Eye (tissue), 1 donor: ENCODE measurements around the gene HMGXB3.
A peak's percentile ranks its signal among the peaks of the same experiment; 100 is the strongest.

Experiments
- DNase-seq: peaks from one replicate; pipeline ENCODE4 v3.0.0-alpha.2; 2015

Gene HMGXB3

DNA sequence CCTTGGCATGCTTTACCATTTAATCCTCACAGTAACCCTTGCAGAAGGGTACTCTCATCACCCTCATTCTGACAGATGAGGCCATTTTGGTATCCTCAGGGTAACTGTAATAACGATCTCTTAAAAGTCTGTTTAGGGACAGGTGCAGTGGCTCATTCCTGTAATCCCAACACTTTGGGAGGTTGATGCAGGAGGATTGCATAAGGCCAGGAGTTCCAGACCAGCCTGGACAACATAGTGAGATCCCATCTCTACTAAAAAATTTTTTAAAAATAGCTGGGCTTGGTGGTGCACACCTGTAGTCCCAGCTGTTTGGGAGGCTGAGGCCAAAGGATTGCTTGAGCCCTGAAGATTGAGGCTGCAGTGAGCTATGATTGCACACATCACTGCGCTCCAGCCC lies 54.0 kb downstream of the HMGXB3 start:
- DNase-seq: no peak

DNA sequence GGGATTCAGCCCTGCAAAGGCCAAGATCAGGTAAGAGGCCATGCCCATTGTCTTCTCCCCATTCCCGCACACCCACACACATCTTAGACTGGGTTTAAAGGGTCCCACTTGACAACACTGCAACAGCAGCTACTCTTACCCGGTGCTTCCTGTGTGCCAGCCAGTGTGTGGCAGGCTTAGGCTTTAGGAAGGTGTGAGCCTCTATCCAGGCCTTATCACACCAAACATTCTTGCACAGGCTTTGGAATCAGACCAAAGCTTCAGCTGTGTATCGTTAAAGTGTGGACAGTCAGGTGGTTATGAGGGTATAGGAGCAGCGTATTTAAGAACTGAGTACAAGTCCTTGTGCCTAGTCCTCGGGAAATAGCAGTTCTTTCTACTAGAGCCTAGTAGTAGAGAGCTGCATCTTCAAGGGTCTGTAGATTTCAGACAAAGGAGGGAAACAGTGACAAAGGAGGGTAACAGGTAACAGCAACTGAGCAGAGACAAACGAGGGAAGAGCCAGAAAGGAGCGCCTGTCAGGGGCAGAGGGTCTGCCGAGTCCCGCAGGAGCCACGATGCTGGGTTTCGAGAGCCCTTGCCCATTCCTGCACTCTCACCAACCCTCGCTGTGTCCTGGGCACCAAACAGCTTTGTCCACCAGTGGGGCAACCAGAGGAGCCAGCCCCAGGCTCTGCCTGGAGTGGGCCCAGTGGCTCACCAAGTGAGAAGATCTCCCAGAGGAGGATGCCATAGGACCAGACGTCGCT lies 55.0 kb downstream of the HMGXB3 start:
- DNase-seq: no peak

DNA sequence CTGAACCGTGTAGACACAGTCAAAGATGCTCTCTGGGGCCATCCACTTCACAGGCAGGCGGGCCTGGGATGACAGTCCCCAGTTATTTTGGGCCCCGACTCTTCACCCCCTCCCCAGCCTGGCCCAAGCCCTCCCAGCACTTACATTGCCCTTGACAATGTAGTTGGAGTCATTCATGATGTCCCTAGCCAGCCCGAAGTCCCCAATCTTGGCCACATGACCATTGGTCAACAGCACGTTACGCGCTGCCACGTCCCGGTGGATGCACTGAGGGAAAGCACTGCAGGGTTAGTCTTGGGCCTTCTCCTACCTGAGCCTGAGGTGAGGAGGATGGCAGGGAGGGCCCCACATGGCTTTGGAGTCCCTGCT lies 55.5 kb downstream of the HMGXB3 start:
- DNase-seq: no peak

DNA sequence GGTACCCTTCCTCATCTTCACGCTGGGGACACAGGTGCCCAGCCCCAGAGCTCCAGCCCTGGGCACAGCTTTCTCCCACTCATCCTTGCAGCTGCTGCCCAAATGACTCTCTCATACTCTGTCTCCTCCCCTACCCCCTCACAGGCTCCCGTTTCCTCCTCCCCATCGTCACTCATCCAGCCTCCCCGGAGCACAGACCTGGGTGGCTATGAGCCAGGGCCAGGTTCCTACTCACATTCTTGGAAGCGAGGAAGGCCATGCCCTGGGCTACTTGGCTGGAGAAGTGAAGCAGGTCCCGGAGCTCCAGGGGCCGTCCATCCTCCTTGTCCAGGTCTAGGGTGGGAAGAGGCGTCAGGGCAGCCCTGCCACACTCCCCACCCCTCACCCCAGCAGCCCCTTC lies 56.5 kb downstream of the HMGXB3 start:
- DNase-seq: no peak

DNA sequence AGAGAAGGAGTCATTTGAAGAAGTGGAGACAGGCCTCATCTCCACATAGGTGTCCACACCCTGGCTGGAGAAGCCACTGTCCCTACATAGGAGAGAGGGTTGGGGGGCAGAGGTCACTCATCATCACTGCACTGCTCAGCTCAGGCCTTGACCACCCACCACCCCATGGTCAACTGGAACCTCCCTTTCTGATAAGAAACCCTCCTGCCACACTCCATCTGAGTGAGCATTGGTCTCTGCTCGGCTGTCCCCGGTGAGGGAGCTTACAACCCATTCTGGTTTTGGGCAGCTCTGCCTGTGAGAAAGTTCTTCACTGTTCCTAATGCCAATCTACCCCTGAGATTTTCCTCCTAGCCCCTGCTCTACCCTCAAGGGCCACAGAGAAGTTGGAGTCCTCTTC lies 57.0 kb downstream of the HMGXB3 start:
- no peak for DNase-seq

DNA sequence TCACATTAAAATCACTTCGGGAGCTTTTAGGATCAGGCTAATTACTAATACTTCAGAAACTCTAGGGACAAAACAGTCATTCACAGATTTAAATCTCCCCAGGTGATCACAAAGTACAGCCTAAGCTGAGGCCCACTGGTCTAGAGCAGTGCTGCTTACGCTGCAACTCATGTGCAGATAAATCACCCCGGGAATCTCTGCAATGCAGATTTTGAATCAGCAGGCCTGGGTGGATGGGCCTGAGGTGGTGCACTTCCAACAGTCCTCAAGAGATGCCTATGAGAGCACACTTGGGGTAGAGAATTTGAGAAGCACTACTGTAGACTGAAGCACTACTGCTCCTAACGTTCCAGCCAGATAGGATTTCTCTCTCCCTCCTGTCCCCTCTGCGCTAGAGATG lies 57.5 kb downstream of the HMGXB3 start:
- DNase-seq: peak; percentile 21

DNA sequence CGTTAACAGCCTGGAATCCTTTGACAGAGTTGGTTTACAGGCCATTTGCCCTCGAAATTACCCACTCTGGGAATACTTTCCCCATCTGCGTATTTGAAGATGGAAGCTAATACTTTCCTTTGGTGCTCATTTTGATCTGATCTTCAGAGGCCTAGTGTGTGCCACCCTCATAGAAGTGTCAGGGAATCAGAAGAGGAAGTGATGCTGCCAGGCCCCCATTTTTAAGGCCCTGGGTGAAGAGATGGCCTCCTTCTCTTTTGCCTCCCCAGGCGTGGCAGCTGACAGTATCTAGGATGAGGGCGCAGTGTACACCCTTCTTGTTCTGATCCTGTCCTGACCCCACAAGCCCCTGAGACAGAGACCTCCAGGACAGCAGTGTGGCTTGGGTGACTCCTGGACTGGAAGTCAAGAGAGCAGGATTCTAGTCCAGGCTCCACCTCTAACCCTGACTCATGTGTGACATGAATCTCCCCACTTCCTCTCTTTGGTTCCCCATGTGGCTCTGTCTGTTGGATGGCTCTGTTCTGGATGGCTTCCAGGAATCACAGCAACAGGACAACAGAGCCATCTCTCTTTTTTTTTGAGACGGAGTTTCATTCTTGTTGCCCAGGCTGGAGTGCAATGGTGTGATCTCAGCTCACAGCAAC lies 58.1 kb downstream of the HMGXB3 start:
- DNase-seq: no peak

DNA sequence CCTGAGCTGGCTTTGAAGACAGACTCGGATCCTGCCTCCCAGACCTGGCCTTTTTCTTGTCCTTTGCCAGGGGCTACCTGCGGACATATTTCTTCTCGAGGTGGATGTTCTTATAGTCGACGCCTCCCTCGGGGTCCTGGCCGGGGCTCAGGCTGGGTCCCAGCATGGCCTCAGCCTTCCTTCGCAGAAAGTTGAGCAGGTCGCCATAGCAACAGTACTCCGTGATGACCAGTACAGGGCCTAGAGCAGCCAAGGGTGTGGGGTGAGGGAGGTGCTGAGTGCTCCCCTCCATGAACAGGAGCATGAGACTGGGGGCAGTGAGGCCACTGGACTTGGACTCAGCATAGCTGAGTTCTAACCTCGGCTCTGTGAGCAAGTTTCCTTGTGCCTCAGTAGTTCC lies 59.1 kb downstream of the HMGXB3 start:
- no peak for DNase-seq

DNA sequence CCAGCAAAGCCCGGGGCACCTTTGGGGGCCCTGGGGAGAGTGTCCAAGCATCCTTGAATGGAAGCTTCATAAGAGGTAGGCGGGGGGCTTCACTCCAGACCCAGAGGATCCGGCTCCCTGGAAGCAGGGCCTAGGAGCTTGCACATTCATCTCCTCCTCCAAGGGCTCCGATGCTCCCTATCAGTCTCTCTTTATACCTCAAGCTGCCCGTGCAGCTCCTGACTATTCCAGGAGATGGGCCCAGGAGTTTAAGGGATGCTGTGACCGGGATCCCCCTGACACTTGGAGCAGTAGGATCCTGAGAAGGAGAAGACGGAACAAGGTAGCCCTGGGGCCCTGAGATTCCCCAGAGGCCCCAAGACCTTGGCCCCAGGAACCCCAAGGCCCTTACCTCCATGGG lies 59.9 kb downstream of the HMGXB3 start:
- DNase-seq: no peak

DNA sequence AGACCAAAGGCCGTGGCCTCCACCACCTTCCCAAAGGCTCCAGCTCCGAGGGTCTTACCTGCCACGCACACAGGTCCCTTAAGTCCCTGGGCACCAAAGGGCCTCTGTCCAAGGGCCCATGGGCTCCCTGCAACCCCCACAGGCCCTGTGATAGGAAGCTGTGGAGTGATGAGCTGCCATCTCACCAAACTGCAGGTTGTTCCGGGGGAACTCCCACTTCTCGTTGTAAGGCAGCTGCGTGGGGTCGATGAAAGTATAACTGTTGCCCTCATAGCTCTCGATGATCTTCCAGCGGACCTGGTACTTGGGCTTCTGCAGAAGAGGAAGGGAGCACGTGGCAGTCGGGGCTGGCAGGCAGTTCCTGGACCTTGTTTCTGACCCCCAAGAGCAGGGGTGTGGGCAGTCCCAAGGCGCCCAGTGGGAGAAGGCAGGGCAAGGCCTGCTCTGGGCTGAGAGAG lies 61.0 kb downstream of the HMGXB3 start:
- DNase-seq: no peak

DNA sequence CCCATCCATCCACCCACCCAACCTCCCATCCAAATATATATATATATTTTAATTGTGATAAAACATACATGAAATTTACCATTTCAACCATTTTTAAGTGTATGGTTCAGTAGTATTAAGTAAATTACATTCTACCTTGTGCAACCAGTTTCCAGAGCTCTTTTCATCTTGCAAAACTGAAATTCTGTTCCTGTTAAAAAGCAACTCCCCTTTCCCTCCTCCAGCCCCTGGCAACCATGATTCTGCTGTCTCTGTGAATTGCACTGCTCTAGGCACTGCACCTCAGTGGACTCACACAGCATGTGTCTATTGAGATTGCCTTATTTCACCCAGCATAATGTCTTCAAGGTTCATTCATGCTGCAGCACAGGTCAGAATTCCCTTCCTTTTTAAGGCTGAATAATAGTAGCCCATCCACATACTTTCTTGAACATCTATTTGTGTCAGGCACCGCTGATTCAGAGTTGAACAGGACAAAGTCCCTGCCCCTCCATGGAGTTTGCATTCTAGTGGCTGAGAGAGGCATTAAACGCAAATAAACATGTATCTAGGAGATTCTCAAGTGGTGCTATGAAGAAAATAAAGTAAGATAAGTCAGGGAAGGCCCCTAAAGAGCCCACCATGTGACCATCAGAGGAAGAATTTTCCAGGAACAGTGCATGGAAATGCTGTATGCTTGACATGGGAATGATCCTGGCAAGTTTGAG lies 61.8 kb downstream of the HMGXB3 start:
- DNase-seq: no peak

DNA sequence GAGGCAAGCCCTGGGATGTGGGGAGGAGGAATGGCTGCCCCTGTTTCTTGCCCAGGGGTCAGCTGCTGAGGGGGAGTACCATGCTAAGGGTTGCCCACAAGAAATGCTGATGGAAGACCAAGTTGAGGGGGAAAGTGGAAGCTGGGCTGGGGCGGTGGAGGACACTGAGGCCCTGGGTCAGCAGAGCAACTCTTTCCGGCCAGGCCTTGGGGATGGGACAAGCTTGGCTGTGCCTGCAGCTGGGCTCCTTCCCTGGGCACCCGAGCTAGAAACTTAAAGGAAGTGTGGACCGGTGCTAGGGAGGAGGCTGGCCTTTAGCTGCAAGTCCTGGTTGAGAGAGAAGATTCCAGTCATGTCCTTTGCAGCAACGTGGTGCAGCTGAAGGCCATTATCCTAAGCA lies 63.1 kb downstream of the HMGXB3 start:
- DNase-seq: no peak

DNA sequence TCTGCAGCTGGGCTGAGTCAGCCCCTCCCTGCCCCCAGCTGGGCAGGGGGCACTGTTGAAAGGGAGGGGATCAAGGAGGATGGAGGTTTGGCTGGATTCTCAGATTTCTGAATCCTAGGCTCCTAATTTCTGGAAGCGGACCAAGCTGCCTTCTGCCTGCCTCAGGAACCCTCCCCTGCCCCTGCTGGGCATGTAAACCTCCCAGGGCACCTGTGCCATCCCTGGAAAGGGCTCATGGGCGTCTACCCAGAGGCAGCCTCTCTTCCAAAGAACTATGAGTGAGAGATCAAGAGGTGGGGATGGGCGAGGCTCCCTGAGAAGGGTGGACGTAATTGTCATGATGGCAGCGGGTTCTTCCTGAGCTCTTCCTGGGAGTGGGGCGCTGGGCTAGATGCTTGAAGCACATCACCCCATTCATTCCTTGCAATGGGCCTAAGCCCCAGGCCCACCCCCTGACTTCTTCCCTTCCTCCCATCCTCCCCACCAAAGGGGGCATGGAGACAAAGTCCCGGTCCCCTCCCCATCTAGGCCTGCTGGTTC lies 64.2 kb downstream of the HMGXB3 start:
- no peak for DNase-seq

DNA sequence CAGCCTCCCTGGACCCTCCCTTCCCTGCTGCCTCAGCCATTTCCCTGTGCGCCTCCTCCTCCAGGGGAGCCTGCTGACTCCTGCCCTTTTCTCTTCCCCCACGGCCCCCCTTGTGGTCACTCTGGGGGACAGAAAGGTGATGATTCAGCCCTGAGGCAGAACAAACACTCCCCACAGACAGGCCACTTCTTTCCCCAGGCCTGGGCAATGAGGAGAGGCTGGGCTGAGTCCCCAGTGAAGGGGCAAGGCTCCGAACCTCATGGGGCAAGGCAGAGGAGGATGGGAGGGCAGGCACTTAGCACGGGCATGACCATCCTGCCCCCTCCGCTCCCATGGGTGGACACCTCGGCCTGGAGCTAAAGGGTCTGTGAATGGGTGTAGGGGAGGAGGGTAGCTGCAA lies 64.8 kb downstream of the HMGXB3 start:
- DNase-seq: no peak

DNA sequence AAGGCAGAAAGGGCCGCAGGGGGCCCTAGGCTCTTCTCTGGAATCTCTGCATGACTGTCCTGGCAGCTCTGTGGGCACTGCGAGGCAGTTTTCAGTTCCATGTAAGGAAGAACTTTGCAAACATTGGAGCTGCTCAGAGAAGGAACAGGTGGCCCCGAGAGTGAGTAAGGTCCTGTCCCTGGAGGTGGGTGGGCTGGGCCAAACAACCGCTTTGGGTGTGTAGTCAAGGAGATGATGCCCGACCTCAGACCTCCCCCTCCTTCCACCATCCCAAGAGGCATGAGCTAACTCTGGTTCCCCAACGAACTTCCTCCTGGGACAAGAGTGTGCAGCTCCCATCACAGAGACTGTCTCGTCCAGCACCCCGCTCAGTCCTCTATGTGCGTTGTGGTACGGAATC lies 65.3 kb downstream of the HMGXB3 start:
- no peak for DNase-seq

DNA sequence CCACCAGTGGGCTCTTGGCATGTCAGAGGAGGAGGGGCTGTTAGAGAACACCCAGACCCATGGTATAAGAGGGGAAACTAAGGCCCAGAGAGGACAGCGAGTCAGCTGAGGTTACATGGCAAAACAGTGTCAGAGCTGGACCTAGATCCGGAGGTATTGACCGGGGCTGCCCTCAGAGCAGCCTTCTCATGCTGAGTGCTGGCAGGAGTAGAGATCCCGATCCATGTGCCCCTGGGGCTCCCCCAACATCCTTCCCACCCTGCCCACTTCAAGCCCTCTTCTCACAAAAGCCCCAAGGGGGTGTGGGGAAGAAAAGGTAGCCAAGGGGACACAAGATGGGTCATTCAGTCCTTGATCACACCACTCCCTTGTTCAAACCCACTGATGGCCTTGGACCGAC lies 65.9 kb downstream of the HMGXB3 start:
- no peak for DNase-seq

DNA sequence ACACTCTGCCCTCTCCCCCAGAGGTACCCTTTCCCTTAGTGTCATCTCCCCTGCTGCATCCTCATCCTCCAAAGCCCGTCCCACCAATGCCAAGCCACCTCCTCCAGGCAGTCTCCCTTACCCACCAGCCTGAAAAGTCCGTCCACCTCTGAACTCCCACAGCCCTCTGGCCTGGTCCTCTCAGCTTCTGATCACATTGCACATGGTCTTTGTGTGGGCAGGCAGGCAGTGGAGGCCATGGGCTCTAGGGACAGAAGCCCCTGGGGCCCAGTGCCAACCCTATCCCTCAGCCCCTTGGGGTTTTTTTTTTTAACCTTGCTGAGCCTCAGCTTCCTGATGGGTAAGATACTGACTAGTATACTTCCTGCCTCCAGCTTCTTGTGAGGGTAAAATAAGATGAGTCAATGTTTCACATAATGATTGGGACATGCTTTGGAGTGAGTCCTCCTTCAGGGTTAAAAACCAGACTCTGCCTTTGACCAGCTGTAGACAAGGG lies 66.4 kb downstream of the HMGXB3 start:
- no peak for DNase-seq

DNA sequence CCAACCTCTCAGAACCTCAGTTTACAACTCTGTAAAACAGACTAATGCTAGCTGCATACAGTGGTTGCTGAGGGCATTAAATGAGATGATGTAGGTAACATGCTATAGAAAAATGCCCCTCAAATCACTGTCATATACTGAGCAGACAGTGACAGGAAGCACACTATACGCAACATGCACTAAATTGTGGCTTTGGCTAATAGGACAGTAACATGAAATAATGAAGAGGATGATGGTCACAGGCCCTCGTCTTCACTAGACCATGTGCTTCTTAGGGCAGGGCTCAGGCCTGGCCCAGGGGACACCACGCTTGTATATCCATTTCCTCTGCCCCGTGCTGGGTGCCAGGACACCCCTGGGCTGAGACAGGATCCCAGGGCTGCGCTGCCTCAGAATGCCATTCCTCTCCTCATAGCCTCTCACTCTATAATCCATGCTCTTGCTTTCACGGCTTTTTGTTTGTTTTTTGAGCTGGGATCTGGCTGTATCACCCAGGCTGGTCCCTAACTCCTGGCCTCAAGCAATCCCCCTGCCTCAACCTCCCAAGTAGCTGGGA lies 66.9 kb downstream of the HMGXB3 start:
- DNase-seq: no peak

DNA sequence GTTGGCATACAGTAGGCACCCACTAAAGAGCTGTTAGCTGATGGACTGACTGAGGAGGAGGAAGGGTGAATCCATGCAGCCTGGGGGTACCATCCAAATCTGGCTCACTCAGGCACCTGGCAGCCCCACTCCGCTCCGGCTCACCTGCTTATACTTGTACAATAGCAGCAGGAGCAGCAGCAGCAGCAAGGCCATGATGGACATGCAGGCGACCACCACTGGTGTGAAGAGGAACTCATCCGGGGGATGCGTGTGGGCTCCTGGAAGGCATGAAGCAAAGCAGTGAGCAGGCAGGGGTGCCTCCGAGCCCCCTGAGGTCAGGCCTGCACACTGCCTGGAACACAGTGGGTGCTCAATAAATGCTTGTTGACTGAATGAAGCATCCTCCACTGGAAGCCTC lies 67.5 kb downstream of the HMGXB3 start:
- DNase-seq: no peak

DNA sequence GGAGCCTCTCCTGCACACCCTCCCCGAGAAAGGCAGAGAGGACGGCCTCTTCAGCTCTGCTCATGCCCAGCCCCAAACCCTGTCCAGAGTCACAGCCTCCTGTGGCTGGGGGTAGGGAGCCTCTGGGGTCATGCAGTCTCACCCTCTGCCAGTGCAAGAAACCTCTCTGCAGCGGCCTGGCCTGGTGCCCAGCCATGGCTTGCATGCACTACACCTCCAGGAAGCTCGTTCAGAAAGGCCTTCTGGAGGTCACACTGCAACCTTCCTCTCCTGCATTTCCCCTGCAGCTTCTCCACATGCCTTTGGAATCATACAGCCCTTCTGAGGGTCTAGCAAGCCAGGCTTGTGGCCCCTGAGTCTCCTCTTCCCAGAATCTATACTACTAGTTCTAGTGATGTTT lies 67.9 kb downstream of the HMGXB3 start:
- DNase-seq: no peak

DNA sequence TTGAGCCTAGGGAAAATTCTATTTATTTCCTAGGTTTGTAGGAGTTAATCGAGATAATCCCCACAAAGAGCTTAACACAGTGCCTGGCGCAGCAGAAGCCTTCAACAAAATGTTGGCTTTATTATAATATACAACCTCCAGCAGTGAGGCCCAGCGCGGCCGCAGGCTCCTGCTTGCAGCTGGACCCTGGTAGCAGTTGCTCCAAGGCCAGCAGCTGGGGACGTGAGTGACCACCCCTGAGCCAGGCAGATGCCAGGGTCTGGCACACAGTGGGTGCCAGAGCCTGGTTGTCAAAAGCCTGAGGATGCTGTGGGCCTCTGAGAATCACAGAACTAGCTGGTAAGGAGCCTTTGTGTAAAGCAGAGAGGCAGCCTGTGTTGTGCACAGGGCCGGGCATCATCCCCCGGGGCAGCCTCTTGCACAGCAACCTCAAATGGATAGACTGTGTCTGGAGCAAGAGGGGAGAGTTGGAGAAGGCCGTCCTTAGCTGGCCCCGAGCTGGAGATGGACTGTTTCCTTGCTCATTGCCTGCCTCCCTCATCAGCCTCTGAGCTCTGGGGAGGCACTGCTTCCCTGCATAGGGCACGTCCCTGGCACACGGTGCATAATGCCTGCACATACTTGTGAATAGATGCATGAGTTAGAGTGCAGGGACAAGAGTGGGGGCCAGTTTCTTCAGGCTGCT lies 68.6 kb downstream of the HMGXB3 start:
- DNase-seq: no peak

DNA sequence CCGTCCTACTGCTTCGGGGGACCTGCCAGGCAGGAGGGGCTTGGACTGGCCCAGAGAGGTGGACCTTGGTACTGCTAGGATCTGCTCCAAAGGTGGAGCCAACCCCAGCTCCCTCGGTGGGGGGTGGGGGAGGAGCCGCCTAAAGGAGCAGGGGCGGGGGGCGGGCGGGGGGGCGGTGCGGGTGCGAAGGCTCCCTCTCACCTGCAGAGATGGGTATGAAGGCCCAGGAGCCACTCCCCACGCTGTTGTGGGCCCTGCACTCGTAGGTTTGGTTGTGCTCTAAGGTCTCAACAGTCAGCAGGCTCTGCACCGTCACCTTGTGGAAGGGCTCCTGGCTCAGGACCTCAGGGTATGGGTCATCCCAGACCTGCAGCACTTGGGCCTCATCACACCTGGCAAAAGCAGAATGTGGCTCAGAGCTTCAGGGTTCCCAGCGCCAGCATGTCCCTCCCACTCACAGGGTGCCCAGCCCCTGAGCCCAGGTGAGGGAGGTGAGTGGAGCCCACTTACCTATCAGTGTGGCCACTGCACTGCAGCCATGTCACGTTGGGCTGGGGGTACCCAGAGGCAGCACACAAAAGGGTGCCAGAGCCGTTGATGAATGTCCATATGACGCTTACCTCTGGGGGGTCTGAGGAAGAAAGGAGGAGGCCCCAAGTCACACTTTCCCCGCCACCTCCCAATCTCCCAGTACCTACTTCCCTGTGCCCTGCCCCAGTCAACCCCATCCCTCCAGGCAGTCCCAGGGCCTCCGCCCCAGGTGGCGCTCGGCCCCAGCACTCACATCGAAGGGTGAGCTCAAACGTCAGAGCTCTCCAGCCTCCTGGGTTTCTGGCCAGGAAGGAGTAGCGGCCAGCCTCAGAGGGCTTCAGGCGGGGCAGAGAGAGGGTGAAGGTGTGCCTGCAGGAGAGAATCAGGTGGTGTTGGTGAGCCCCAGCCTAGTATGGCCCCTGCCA lies 69.4 kb downstream of the HMGXB3 start:
- DNase-seq: no peak
